K562 (cell line): ENCODE data around the gene PYGO2. TPM values are rescaled to one million over a fixed set of nuclear protein-coding genes. Genes with fewer than 3 reads are reported as not detected.

ENCODE experiments used
- C11orf30 ChIP-seq: fragments of 450-650 bp; IDR thresholded peaks from 2 replicates; pipeline ENCODE4 v1.6.1; 2016; ENCODE audit warnings: low read depth, mild to moderate bottlenecking
- CSDE1 ChIP-seq, 2 experiments: fragments of 450-650 bp; IDR thresholded peaks; 2 replicates each; pipeline ENCODE4 v1.6.1; 2016; ENCODE audit warnings: mild to moderate bottlenecking in 1 of 2
- GATAD2A ChIP-seq: fragments of 450-650 bp; IDR thresholded peaks from 2 replicates; pipeline ENCODE4 v1.6.1; 2017
- ILF3 ChIP-seq: fragments of 450-650 bp; IDR thresholded peaks from 2 replicates; pipeline ENCODE4 v1.6.1; 2018; ENCODE audit warnings: antibody characterized with exemption, mild to moderate bottlenecking, moderate library complexity, borderline replicate concordance
- L3MBTL2 ChIP-seq: fragments of 450-650 bp; IDR thresholded peaks from 2 replicates; pipeline ENCODE4 v1.6.1; 2016; ENCODE audit warnings: mild to moderate bottlenecking, moderate library complexity
- LARP7 ChIP-seq: fragments of 450-650 bp; IDR thresholded peaks from 2 replicates; pipeline ENCODE4 v1.6.1; 2016
- MAFF ChIP-seq: IDR thresholded peaks from 2 replicates; pipeline ENCODE4 v1.6.1; 2012; ENCODE audit warnings: low read length, improper control_type of control experiment
- MCM5 ChIP-seq: fragments of 450-650 bp; IDR thresholded peaks from 2 replicates; pipeline ENCODE4 v1.6.1; 2016; ENCODE audit warnings: low read depth
- MIER1 ChIP-seq: fragments of 450-650 bp; IDR thresholded peaks from 2 replicates; pipeline ENCODE4 v1.6.1; 2016; ENCODE audit warnings: antibody characterized with exemption, mild to moderate bottlenecking, low read depth
- MITF ChIP-seq: IDR thresholded peaks from 2 replicates; pipeline ENCODE4 v1.6.1; 2014; ENCODE audit warnings: antibody characterized with exemption
- MLLT1 ChIP-seq, 2 experiments: fragments of 450-650 bp; IDR thresholded peaks; 2 replicates each; pipeline ENCODE4 v1.6.1; 2016
- MTA3 ChIP-seq: fragments of 450-650 bp; formaldehyde crosslinking; IDR thresholded peaks from 2 replicates; pipeline ENCODE4 v1.6.1; 2017; ENCODE audit warnings: mild to moderate bottlenecking, borderline replicate concordance
- RBFOX2 ChIP-seq: fragments of 200-400 bp; formaldehyde crosslinking; IDR thresholded peaks from 2 replicates; pipeline ENCODE4 v1.6.1; 2017; ENCODE audit warnings: low read depth, mild to moderate bottlenecking, low read length, moderate library complexity
- UBTF ChIP-seq, 2 experiments: IDR thresholded peaks; 2 replicates each; pipeline ENCODE4 v1.6.1; 2012; ENCODE audit warnings: improper control_type of control experiment in 2 of 2, low read depth in 2 of 2, low read length in 2 of 2, borderline replicate concordance in 1 of 2
- ZFX ChIP-seq: sonication (generic); formaldehyde crosslinking; IDR thresholded peaks from 2 replicates; pipeline ENCODE4 v1.8.0; 2022; ENCODE audit warnings: mild to moderate bottlenecking, missing genetic modification reagents, moderate library complexity
- ZNF174 ChIP-seq: fragments of 250-450 bp; sonication (Bioruptor Pico); IDR thresholded peaks from 2 replicates; pipeline ENCODE4 v1.4.0; 2020; ENCODE audit warnings: mild to moderate bottlenecking
- ZNF175 ChIP-seq: fragments of 200-800 bp; sonication (Bioruptor generic); IDR thresholded peaks from 2 replicates; pipeline ENCODE4 v1.6.1; 2016; ENCODE audit warnings: low read depth, mild to moderate bottlenecking, missing genetic modification characterization, missing compliant biosample characterization
- ZNF263 ChIP-seq: sonication (generic); formaldehyde crosslinking; IDR thresholded peaks from 2 replicates; pipeline ENCODE4 v1.8.0; 2022; ENCODE audit warnings: mild to moderate bottlenecking, missing genetic modification reagents, borderline replicate concordance
- ZNF347 ChIP-seq: fragments of 450-650 bp; formaldehyde crosslinking; IDR thresholded peaks from 2 replicates; pipeline ENCODE4 v1.4.0; 2020; ENCODE audit warnings: low read depth, mild to moderate bottlenecking, moderate library complexity
- ZNF583 ChIP-seq: fragments of 250-450 bp; sonication (Bioruptor Pico); IDR thresholded peaks from 2 replicates; pipeline ENCODE4 v1.4.0; 2020
- polyA plus RNA-seq, 8 experiments: library from polyadenylated mRNA; depleted of rRNA in 4 of 8; stranded (reverse) in 5 of 8; unstranded in 3 of 8; fragments of >200 nt; fragmentation: Nextera tagmentation in 2 of 8; fragmentation: Illumina TruSeq in 1 of 8; extraction: Ambion mirVana in 2 of 8; extraction: Trizol in 1 of 8; gene quantifications; 2 replicates each; pipeline versions ENCODE4 v1.2.1 to v1.2.3, GENCODE V29; 2011 to 2014; ENCODE audit warnings: inconsistent platforms in 1 of 8, missing spikeins in 1 of 8
- total RNA-seq, 7 experiments: library from RNA; depleted of rRNA in 6 of 7; stranded (reverse); fragments of >200 nt in 6 of 7; fragmentation: Illumina TruSeq in 2 of 7; extraction: Trizol in 2 of 7; gene quantifications; 2 replicates each; pipeline versions ENCODE4 v1.2.1 to v1.2.3, GENCODE V29; 2011 to 2021; ENCODE audit warnings: low replicate concordance in 1 of 7
- TF ChIP-seq, protein P1 (sequence below): fragments of 250-450 bp; sonication (Bioruptor Pico); IDR thresholded peaks from 2 replicates; pipeline ENCODE4 v1.8.0; 2021; ENCODE audit warnings: moderate library complexity, mild to moderate bottlenecking, inconsistent platforms

PYGO2 gene
- total and polyA plus RNA-seq, 9 of the 15 experiments (the other 6 are each of a cell fraction or from before 2014, with no cell fraction given): 8.3 to 36.2 (median 18.2) TPM

GRCh38 chr1:154993572-154994268, 32.1 kb upstream of the PYGO2 start, which contains the start of gene LENEP (continued):
- TF ChIP-seq, protein P1, sequence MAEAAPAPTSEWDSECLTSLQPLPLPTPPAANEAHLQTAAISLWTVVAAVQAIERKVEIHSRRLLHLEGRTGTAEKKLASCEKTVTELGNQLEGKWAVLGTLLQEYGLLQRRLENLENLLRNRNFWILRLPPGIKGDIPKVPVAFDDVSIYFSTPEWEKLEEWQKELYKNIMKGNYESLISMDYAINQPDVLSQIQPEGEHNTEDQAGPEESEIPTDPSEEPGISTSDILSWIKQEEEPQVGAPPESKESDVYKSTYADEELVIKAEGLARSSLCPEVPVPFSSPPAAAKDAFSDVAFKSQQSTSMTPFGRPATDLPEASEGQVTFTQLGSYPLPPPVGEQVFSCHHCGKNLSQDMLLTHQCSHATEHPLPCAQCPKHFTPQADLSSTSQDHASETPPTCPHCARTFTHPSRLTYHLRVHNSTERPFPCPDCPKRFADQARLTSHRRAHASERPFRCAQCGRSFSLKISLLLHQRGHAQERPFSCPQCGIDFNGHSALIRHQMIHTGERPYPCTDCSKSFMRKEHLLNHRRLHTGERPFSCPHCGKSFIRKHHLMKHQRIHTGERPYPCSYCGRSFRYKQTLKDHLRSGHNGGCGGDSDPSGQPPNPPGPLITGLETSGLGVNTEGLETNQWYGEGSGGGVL (CRISPR knock-in tag): no peak
- peak; percentile 39; the same call in 1 of the 2 replicates for TF ChIP-seq C11orf30
- no peak for TF ChIP-seq MLLT1 (IDR thresholded peaks at IDR 0.05)
- no peak for TF ChIP-seq ZFX (CRISPR knock-in tag)
- TF ChIP-seq UBTF (IDR thresholded peaks at IDR 0.05; ENCODE audit: borderline replicate concordance in 1 of 2, low read depth in 2 of 2, low read length in 2 of 2): no peak
- no peak for TF ChIP-seq MCM5
- no peak for TF ChIP-seq ZNF263 (CRISPR knock-in tag)
- TF ChIP-seq MIER1: no peak
- 0 out of 2 replicates have a peak, but pooled peaks have one; percentile 21 for TF ChIP-seq GATAD2A
- TF ChIP-seq L3MBTL2: no peak
- TF ChIP-seq MAFF: no peak
- no peak for TF ChIP-seq ZNF174 (CRISPR knock-in tag)
- no peak for TF ChIP-seq ILF3
- TF ChIP-seq CSDE1 (IDR thresholded peaks at IDR 0.05): no peak
- TF ChIP-seq ZNF347 (CRISPR knock-in tag): no peak
- no peak for TF ChIP-seq LARP7
- TF ChIP-seq RBFOX2: 0 out of 2 replicates have a peak, but pooled peaks have one; percentile 30
- TF ChIP-seq ZNF175 (CRISPR knock-in tag): no peak
- TF ChIP-seq MITF: no peak
- TF ChIP-seq MTA3: no peak
- TF ChIP-seq ZNF583 (CRISPR knock-in tag): 0 out of 2 replicates have a peak, but pooled peaks have one; percentile 26
